OCI-LY3 (cell line): ENCODE measurements around the gene FAM53B.

Experiments used
- H2AFZ ChIP-seq: fragments of 200-600, 300-600 bp; shearing (Covaris generic); 2 replicates; pipeline ENCODE4 v1.6.0; 2014; ENCODE audit warnings: antibody characterized with exemption, low read depth, low read length
- H3K27ac ChIP-seq: fragments of 200-600, 300-600 bp; sonication (generic); 2 replicates; pipeline ENCODE4 v1.5.1; 2014; ENCODE audit warnings: mild to moderate bottlenecking, low read length, moderate library complexity, mixed read lengths
- H3K27me3 ChIP-seq: fragments of 200-600, 300-600 bp; sonication (generic); 2 replicates; pipeline ENCODE4 v1.6.1; 2014; ENCODE audit warnings: low read depth, low read length, mixed read lengths
- H3K36me3 ChIP-seq: fragments of 200-600, 300-600 bp; sonication (generic); replicated peaks from 2 replicates; pipeline ENCODE3; 2014; ENCODE audit warnings: low read depth, low read length, mixed read lengths
- H3K4me1 ChIP-seq: fragments of 300-600, 200-600 bp; sonication (generic); 2 replicates; pipeline ENCODE4 v1.6.1; 2014; ENCODE audit warnings: low read length, mixed read lengths
- H3K4me2 ChIP-seq: fragments of 200-600, 300-600 bp; sonication (generic); 2 replicates; pipeline ENCODE4 v1.6.1; 2014; ENCODE audit warnings: low read length, mixed read lengths
- H3K4me3 ChIP-seq: fragments of 300-600, 200-600 bp; sonication (generic); 2 replicates; pipeline ENCODE4 v1.5.1; 2014; ENCODE audit warnings: antibody characterized with exemption, mild to moderate bottlenecking, low read length, moderate library complexity
- H3K79me2 ChIP-seq: fragments of 300-600, 200-600 bp; shearing (Covaris generic); 2 replicates; pipeline ENCODE4 v1.6.1; 2014; ENCODE audit warnings: mild to moderate bottlenecking, low read length, mixed read lengths
- H3K9ac ChIP-seq: fragments of 300-600, 200-600 bp; shearing (Covaris generic); 2 replicates; pipeline ENCODE4 v1.6.0; 2014; ENCODE audit warnings: mild to moderate bottlenecking, low read length, moderate library complexity
- H3K9me3 ChIP-seq: fragments of 200-600, 300-600 bp; shearing (Covaris generic); 2 replicates; pipeline ENCODE4 v1.6.1; 2014; ENCODE audit warnings: low read length, mixed read lengths; ENCODE audit not compliant: insufficient read depth
- H4K20me1 ChIP-seq: fragments of 200-600, 300-600 bp; sonication (generic); 2 replicates; pipeline ENCODE4 v1.6.1; 2016; ENCODE audit warnings: low read length, mixed read lengths; ENCODE audit not compliant: insufficient read depth
- EZH2phosphoT487 ChIP-seq: fragments of 200-600 bp; shearing (Covaris generic); IDR thresholded peaks from 2 replicates; pipeline ENCODE4 v1.6.1; 2018; ENCODE audit warnings: antibody characterized with exemption, mixed run types, low read depth
- TF ChIP-seq, protein P1 (sequence below): fragments of 200-600, 300-600 bp; sonication (generic); IDR thresholded peaks from 2 replicates; pipeline ENCODE4 v1.5.1; 2014; ENCODE audit warnings: antibody characterized with exemption, low read length, low read depth

FAM53B gene

DNA sequence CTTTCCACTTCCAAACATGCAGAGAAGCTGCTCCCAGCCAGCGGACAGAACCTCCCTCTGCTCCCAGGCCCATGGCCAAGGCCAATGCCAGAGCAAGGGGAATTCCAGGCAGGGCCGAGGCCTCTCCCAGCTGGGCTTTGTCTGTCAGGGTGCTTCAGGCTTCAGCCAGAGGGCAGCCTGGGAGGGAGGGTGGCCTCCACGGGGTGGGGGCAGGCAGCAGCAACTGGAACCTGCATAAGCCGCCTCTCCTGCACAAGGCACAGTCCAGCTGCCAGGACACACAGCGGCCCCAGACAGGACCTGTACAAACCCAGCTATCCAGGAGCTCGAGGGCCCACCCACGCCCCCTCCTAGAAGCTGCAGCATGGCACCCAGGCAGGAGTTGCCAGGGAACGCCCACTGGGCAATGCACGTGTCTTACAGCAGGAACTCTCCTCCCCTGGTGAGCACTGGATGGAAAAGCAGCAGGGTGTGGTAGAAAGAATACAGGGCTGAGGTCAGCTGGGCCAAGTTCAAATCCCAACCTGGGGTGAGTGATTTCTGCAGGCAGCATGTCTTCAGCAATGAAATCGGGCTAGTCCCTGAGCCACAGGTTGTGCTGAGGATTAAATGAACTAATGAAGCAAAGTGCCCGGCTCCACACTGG lies 7.6 kb downstream of the FAM53B start:
- H3K9ac ChIP-seq, result no peak overlapping the region
- peaks cover 30% of the 10 kb centered on the region for H4K20me1 ChIP-seq
- no peak overlapping the region for H3K4me3 ChIP-seq
- no peaks in the 10 kb centered on the region for H3K9me3 ChIP-seq
- no peak overlapping the region for H3K27ac ChIP-seq
- TF ChIP-seq, protein P1, sequence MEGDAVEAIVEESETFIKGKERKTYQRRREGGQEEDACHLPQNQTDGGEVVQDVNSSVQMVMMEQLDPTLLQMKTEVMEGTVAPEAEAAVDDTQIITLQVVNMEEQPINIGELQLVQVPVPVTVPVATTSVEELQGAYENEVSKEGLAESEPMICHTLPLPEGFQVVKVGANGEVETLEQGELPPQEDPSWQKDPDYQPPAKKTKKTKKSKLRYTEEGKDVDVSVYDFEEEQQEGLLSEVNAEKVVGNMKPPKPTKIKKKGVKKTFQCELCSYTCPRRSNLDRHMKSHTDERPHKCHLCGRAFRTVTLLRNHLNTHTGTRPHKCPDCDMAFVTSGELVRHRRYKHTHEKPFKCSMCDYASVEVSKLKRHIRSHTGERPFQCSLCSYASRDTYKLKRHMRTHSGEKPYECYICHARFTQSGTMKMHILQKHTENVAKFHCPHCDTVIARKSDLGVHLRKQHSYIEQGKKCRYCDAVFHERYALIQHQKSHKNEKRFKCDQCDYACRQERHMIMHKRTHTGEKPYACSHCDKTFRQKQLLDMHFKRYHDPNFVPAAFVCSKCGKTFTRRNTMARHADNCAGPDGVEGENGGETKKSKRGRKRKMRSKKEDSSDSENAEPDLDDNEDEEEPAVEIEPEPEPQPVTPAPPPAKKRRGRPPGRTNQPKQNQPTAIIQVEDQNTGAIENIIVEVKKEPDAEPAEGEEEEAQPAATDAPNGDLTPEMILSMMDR, result no peak
- no peak for TF ChIP-seq EZH2phosphoT487
- H3K4me1 ChIP-seq, result peaks cover 94% of the 10 kb centered on the region
- H2AFZ ChIP-seq, result no peak overlapping the region
- no peak overlapping the region for H3K4me2 ChIP-seq
- H3K79me2 ChIP-seq, result peaks cover 85% of the 10 kb centered on the region
- peaks cover 11% of the 10 kb centered on the region for H3K36me3 ChIP-seq
- no peaks in the 10 kb centered on the region for H3K27me3 ChIP-seq

- Histone ChIP-seq H4K20me1 (peaks cover 30% of the 10 kb centered on the region), H2AFZ (no peak overlapping the region), H3K4me2 (peak overlapping the region; percentile 82), H3K9ac (0 out of 2 replicates have a peak overlapping the region, but pooled peaks have one; percentile 57), H3K79me2 (peaks cover 93% of the 10 kb centered on the region), H3K9me3 (no peaks in the 10 kb centered on the region), H3K27me3 (no peaks in the 10 kb centered on the region), H3K27ac (no peak overlapping the region), H3K4me1 (peaks cover 92% of the 10 kb centered on the region), H3K36me3 (peaks cover 12% of the 10 kb centered on the region), H3K4me3 (no peak overlapping the region; the same call in 1 of the 2 replicates)
- TF ChIP-seq, protein P1, result no peak
- TF ChIP-seq EZH2phosphoT487, result no peak
These were observed 8.5 kb downstream of the FAM53B start for GRCh38 chr10:124735491-124736286.

- Histone ChIP-seq H3K27ac (no peak overlapping the region; the same call in 1 of the 2 replicates), H3K4me3 (peak overlapping the region; percentile 44; the same call in 1 of the 2 replicates), H2AFZ (no peak overlapping the region), H3K79me2 (peaks cover 93% of the 10 kb centered on the region), H3K27me3 (no peaks in the 10 kb centered on the region), H3K4me2 (peak overlapping the region; percentile 82), H4K20me1 (peaks cover 35% of the 10 kb centered on the region), H3K4me1 (peaks cover 86% of the 10 kb centered on the region), H3K9me3 (no peaks in the 10 kb centered on the region), H3K36me3 (peaks cover 22% of the 10 kb centered on the region), H3K9ac (peak overlapping the region; percentile 57; the same call in 1 of the 2 replicates)
- no peak for TF ChIP-seq EZH2phosphoT487
- TF ChIP-seq, protein P1, result no peak
These were observed 9.6 kb downstream of the FAM53B start for GRCh38 chr10:124734311-124735166.
